ENCODE data around the gene SMARCA1.
A peak's percentile ranks its signal among the peaks of the same experiment; 100 is the strongest.

Gene SMARCA1

GRCh38 chrX:129534816-129535578 lies 11.7 kb upstream of the SMARCA1 start:
- no peak overlapping the region for H3K4me3 ChIP-seq (ENCODE audit: low read length)
- DNase-seq (ENCODE audit: low read depth, low spot score) = no peak

GRCh38 chrX:129531132-129531531 lies 7.8 kb upstream of the SMARCA1 start:
- DNase-seq (ENCODE audit: low read depth, low spot score) = no peak
- no peak overlapping the region for H3K4me3 ChIP-seq (ENCODE audit: low read length)

GRCh38 chrX:129530410-129530809 lies 7.1 kb upstream of the SMARCA1 start:
- no peak for DNase-seq (ENCODE audit: low read depth, low spot score)
- H3K4me3 ChIP-seq (ENCODE audit: low read length) = no peak overlapping the region

GRCh38 chrX:129529685-129530281 lies 6.5 kb upstream of the SMARCA1 start:
- no peak for DNase-seq (ENCODE audit: low read depth, low spot score)
- no peak overlapping the region for H3K4me3 ChIP-seq (ENCODE audit: low read length)

- H3K4me3 ChIP-seq (ENCODE audit: low read length) = no peak overlapping the region
- DNase-seq (ENCODE audit: low read depth, low spot score) = no peak
These were observed 2.6 kb upstream of the SMARCA1 start for GRCh38 chrX:129525896-129526295.

- no peak overlapping the region for H3K4me3 ChIP-seq (ENCODE audit: low read length)
- DNase-seq (ENCODE audit: low read depth, low spot score) = no peak
These were observed 1.9 kb upstream of the SMARCA1 start for GRCh38 chrX:129525162-129525561.

GRCh38 chrX:129524250-129524850 lies 1.1 kb upstream of the SMARCA1 start:
- no peak for DNase-seq (ENCODE audit: low read depth, low spot score)
- H3K4me3 ChIP-seq (ENCODE audit: low read length) = no peak overlapping the region

- DNase-seq (ENCODE audit: low read depth, low spot score) = no peak
- H3K4me3 ChIP-seq (ENCODE audit: low read length) = peak overlapping the region; percentile 59
These were observed 859 bp downstream of the SMARCA1 start for GRCh38 chrX:129522184-129523078.

- H3K4me3 ChIP-seq (ENCODE audit: low read length) = no peak overlapping the region
- DNase-seq (ENCODE audit: low read depth, low spot score) = no peak
These were observed 3.1 kb downstream of the SMARCA1 start for GRCh38 chrX:129520151-129520550.

GRCh38 chrX:129516402-129516801 lies 6.9 kb downstream of the SMARCA1 start:
- DNase-seq (ENCODE audit: low read depth, low spot score) = no peak
- H3K4me3 ChIP-seq (ENCODE audit: low read length) = no peak overlapping the region

GRCh38 chrX:129512409-129512808 lies 10.9 kb downstream of the SMARCA1 start:
- no peak for DNase-seq (ENCODE audit: low read depth, low spot score)

GRCh38 chrX:129511689-129512088 lies 11.6 kb downstream of the SMARCA1 start:
- DNase-seq (ENCODE audit: low read depth, low spot score) = no peak
- H3K4me3 ChIP-seq (ENCODE audit: low read length) = no peak overlapping the region

More at GRCh38 chrX:129512409-129512808, 10.9 kb downstream of the SMARCA1 start:
- no peak overlapping the region for H3K4me3 ChIP-seq (ENCODE audit: low read length)

GRCh38 chrX:129510331-129510730 lies 13.0 kb downstream of the SMARCA1 start:
- DNase-seq (ENCODE audit: low read depth, low spot score) = no peak
- H3K4me3 ChIP-seq (ENCODE audit: low read length) = no peak overlapping the region

GRCh38 chrX:129497146-129497843 lies 26.0 kb downstream of the SMARCA1 start:
- H3K4me3 ChIP-seq (ENCODE audit: low read length) = no peak overlapping the region
- DNase-seq (ENCODE audit: low read depth, low spot score) = no peak

- H3K4me3 ChIP-seq (ENCODE audit: low read length) = no peak overlapping the region
- no peak for DNase-seq (ENCODE audit: low read depth, low spot score)
These were observed 26.7 kb downstream of the SMARCA1 start for GRCh38 chrX:129496625-129497024.

- DNase-seq (ENCODE audit: low read depth, low spot score) = no peak
- no peak overlapping the region for H3K4me3 ChIP-seq (ENCODE audit: low read length)
These were observed 27.4 kb downstream of the SMARCA1 start for GRCh38 chrX:129495900-129496299.

GRCh38 chrX:129494887-129495286 lies 28.4 kb downstream of the SMARCA1 start:
- no peak overlapping the region for H3K4me3 ChIP-seq (ENCODE audit: low read length)
- DNase-seq (ENCODE audit: low read depth, low spot score) = no peak

- DNase-seq (ENCODE audit: low read depth, low spot score) = no peak
- H3K4me3 ChIP-seq (ENCODE audit: low read length) = no peak overlapping the region
These were observed 29.6 kb downstream of the SMARCA1 start for GRCh38 chrX:129493643-129494042.

GRCh38 chrX:129490330-129490729 lies 33.0 kb downstream of the SMARCA1 start:
- H3K4me3 ChIP-seq (ENCODE audit: low read length) = no peak overlapping the region
- DNase-seq (ENCODE audit: low read depth, low spot score) = no peak

Data from Jurkat, Clone E6-1 (cell line).